Stimulated activated CD8-positive, alpha-beta memory T cell treated with anti-CD3 and anti-CD28 coated beads, Interleukin-12 subunit alpha, Interleukin-12 subunit beta, amount 100 ng/mL, for 1 hour (primary cell): Measurements from ENCODE around the gene PLN.

Source experiments
- DNase-seq: peaks from one replicate; pipeline ENCODE4 v3.0.0-alpha.2; 2020; ENCODE audit warnings: low read depth

Gene PLN

GRCh38 chr6:118537574-118537973 lies 10.5 kb upstream of the PLN start:
- no peak for DNase-seq

GRCh38 chr6:118542184-118542952 lies 5.7 kb upstream of the PLN start:
- DNase-seq, result no peak

- DNase-seq, result no peak
These were observed 4.0 kb upstream of the PLN start for GRCh38 chr6:118544105-118544504.

- DNase-seq, result no peak
These were observed 1.8 kb upstream of the PLN start for GRCh38 chr6:118546164-118546879.

- no peak for DNase-seq
These were observed 1.2 kb upstream of the PLN start for GRCh38 chr6:118546880-118547218.

GRCh38 chr6:118548613-118549012 lies 517 bp downstream of the PLN start:
- DNase-seq, result no peak

GRCh38 chr6:118551063-118552053 lies 3.3 kb downstream of the PLN start:
- DNase-seq, result no peak

- no peak for DNase-seq
These were observed 5.0 kb downstream of the PLN start for GRCh38 chr6:118553132-118553531.

- no peak for DNase-seq
These were observed 6.6 kb downstream of the PLN start for GRCh38 chr6:118554698-118555097.

- no peak for DNase-seq
These were observed 10.5 kb downstream of the PLN start for GRCh38 chr6:118558464-118559217.

- no peak for DNase-seq
These were observed 11.6 kb downstream of the PLN start for GRCh38 chr6:118559659-118560058.

- DNase-seq, result no peak
These were observed 14.2 kb downstream of the PLN start for GRCh38 chr6:118562248-118562647.

GRCh38 chr6:118562959-118563358 lies 14.9 kb downstream of the PLN start:
- no peak for DNase-seq

GRCh38 chr6:118565311-118565960 lies 17.3 kb downstream of the PLN start:
- no peak for DNase-seq

GRCh38 chr6:118567974-118568373 lies 19.9 kb downstream of the PLN start:
- DNase-seq, result no peak

GRCh38 chr6:118569498-118569897 lies 21.4 kb downstream of the PLN start:
- no peak for DNase-seq

- no peak for DNase-seq
These were observed 23.0 kb downstream of the PLN start for GRCh38 chr6:118571121-118571520.

GRCh38 chr6:118574051-118574865 lies 26.2 kb downstream of the PLN start:
- no peak for DNase-seq

GRCh38 chr6:118577972-118578371 lies 29.9 kb downstream of the PLN start:
- no peak for DNase-seq

GRCh38 chr6:118578617-118579016 lies 30.5 kb downstream of the PLN start:
- DNase-seq, result no peak
